Epithelial cell of proximal tubule (primary cell): ENCODE measurements around the gene AP1G2. TPM values are rescaled to one million over a fixed set of nuclear protein-coding genes. Genes with fewer than 3 reads are reported as not detected.

Source experiments
- DNase-seq: peaks from one replicate; pipeline ENCODE4 v3.0.0-alpha.2; 2011; ENCODE audit warnings: low read depth
- H3K4me3 ChIP-seq: 2 replicates; pipeline ENCODE4 v1.5.1; 2011; ENCODE audit warnings: low read depth, mild to moderate bottlenecking, low read length
- CTCF ChIP-seq: conservative IDR thresholded peaks from 2 replicates; pipeline ENCODE4 v1.5.1; 2012; ENCODE audit warnings: low read depth, mild to moderate bottlenecking, low read length
- total RNA-seq: library from RNA; depleted of rRNA; stranded (reverse); fragments of >200 nt; gene quantifications from 2 replicates; pipeline ENCODE4 v1.2.3, GENCODE V29; 2015

AP1G2 gene
- total RNA-seq, 1 donor from 2014 or later, result 89.9 TPM

DNA sequence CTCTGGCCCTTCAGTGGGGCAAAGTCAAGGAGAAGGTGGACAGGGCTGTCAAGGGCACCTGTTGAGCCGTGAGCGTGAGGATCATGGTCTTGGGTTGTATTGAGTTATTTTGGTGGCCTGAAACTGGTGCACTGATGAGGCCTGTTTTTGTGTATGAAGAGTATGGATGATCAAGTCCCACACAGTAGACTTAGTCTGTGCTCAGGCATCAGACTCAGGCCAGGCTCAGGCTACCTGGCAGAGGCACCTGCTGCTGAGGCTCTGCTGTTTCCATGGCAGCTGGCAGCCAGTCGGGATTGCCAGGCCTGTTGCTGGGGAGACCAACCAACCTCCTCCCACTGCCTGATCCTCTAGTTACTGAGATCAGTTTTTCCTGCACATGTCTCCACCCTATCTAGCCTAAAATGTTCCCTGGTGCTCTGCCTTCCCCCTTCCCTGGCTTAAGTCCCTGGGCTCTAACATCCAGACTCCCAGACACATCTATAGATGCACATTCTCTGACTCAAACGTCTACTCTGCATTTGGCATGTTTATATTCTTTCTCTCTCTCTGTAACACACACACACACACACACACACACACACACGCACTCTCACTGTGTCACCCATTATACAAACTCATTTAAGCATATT, 5.9 kb upstream of the AP1G2 start:
- no peak for TF ChIP-seq CTCF
- no peak overlapping the region for H3K4me3 ChIP-seq
- no peak for DNase-seq

GRCh38 chr14:23572836-23573235, 5.2 kb upstream of the AP1G2 start:
- no peak for TF ChIP-seq CTCF

DNA sequence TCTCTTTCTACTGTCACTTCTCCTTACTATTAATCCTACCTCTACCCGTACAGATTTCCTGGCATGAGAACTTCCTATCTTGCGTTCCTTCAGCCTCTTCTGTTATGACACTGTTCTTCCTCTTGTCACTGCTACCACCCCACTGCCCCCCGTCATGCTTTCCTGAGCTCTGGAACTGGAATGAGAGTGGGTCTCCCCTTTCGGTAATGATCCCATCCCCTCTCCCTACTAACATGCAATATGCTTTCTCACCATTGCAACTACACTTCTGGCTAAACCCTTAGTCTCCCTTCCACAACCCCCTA, 4.9 kb upstream of the AP1G2 start:
- DNase-seq, result no peak
- no peak overlapping the region for H3K4me3 ChIP-seq
- TF ChIP-seq CTCF, result no peak

More at GRCh38 chr14:23572836-23573235, 5.2 kb upstream of the AP1G2 start:
- H3K4me3 ChIP-seq, result no peak overlapping the region
- DNase-seq, result no peak

- no peak for TF ChIP-seq CTCF
- DNase-seq, result no peak
- H3K4me3 ChIP-seq, result no peak overlapping the region
These were observed 4.3 kb upstream of the AP1G2 start for GRCh38 chr14:23571701-23572523.

DNA sequence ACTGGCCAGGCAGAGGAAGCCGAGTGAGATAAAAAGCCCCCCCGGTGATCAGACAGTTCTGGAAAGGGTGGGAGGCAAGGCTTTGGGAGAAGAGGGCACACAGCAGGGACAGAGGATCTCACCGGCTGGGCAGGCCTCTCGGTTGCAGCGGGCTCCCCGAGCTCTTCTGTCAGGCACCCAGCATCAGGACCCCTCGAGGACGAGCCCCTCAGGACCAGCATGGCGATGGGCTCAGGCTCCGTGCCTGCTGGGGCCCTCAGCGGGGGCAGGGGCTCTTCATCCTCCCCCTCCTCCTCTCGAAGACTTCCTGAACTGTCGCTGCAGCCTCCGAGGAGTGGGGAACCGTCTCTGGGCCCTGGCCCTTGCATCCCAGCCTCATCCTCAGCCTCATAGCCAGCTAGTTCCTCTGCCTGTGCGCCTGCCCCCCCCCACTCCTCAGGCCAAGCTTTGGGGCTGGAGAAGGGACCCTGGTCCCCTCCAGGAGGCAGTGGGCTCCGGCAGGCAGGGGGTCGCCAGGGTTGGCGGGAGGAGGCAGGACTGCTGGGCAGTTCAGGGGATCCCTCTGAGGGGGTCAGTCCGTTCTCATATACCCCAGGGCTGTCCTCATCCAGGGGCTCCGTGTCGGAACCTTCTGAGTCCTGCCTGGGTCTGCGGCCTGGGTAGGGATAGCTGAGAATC, 3.4 kb upstream of the AP1G2 start:
- TF ChIP-seq CTCF, result no peak
- no peak for DNase-seq

DNA sequence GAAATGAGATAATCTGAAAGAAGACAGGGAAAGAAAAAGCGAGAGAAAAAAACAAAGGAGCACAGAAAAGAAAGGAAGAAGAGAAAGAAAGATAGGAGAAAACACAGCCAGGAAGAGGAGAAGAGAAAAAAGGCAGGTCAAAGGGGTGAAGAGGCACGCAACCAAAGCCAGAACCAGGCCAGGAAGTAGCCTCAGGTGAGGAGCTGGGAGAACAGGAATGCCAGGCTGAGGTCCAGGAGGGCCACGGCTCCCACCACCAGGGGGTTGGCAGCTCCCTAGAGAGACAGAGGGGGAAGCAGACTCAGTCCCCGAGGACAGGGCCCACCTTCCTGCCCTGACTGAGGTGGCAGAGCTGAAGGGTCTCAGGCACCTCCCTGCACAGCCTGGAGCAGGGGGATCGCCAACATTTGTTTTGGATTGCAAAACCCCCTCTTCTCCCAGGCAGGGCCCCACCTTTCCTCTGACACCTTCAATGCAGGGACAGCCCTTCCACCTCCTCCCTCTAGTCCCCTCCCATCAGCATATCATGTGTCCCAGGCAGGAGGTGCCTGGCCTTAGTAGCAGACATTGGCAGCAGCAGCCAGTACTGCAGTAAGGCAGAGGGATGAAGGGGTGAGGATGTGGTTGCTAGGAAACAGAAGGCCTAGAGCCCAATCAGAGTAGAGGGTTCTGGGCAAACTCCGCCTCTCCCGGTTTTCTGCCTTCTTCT, 2.0 kb upstream of the AP1G2 start:
- peak; percentile 3 for TF ChIP-seq CTCF
- H3K4me3 ChIP-seq, result no peak overlapping the region
- no peak for DNase-seq

More for the DNA sequence above, 3.4 kb upstream of the AP1G2 start:
- H3K4me3 ChIP-seq, result no peak overlapping the region
